AG20443 (cell line): ENCODE results near the gene SPTBN4.
"Not testable (repeated sequence)": the region's sequence is repeated elsewhere in the genome, so short reads cannot be mapped to it uniquely, and the experiment has no call there.

Experiments used
- DNase-seq: peaks from one replicate; pipeline ENCODE4 v3.0.0; 2012; ENCODE audit warnings: low spot score, mixed read lengths

Gene SPTBN4

GRCh38 chr19:40530091-40530901 lies 63.5 kb downstream of the SPTBN4 start:
- DNase-seq, result peak; percentile 52

- no peak for DNase-seq
These were observed 66.7 kb downstream of the SPTBN4 start for GRCh38 chr19:40533508-40533907.

DNA sequence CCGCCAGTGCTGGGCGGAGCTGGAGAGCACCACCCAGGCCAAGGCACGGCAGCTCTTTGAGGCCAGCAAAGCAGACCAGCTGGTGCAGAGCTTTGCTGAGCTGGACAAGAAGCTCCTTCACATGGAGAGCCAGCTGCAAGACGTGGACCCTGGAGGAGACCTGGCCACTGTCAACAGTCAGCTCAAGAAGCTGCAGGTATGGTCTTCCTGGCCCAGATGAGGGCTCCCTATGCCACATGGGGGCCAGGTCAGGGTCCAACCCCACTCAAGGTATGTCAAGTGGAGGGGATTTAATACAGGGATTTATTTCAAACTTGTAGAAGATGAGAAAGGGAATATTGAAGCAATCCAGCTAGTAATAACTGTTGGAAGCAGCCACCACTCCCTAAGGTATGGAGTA lies 67.3 kb downstream of the SPTBN4 start:
- DNase-seq, result no peak

DNA sequence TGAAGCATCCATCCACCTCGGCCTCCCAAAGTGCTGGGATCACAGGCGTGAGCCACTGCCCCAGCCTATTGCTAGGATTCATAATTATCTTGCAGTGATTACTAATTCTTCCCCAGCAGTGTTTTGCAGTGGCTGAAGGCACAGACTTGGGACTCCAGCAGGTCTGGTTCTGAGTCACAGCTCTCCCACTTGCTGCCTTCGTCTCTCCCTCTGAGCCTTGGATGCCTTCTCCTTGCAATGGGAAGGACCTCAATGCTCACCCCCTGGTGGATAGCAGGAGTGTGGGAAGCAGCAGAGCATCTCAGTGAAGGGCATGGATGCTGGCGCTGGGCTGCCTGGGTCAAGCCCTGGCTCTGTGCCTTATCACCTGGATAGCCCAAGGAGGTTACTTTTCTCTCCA lies 72.3 kb downstream of the SPTBN4 start:
- no peak for DNase-seq

DNA sequence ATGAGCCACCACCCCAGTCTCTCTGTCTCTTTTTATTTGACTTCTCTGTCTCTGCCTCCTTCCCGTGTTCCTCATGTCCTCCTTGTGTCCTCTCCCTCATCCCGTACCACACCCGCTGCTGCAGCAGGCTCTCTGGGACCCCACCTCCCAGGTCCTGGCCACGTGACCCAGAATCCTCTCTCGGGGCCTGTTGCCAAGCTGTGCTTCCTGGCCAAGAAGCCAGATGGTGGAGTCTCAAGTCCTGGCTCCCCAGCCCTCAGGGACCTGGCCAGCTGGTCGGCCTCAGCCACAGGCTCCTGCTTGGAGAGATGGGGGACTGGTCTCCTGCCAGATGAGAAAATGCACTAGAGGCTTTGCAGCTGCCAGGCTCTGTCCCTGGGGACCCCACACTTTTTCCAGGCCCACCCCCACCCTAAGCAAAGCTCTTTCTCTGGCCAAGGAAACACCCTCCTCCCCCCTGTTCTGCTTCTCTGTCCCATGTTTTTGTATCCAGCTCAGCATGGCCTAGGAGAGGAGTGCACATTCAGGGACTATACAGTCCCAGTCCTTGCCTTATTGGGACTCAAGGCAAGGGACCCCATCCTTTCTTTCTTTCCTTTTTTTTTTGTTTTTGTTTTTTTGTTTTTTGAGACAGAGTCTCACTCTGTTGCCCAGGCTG lies 75.5 kb downstream of the SPTBN4 start:
- peak; percentile 38 for DNase-seq

DNA sequence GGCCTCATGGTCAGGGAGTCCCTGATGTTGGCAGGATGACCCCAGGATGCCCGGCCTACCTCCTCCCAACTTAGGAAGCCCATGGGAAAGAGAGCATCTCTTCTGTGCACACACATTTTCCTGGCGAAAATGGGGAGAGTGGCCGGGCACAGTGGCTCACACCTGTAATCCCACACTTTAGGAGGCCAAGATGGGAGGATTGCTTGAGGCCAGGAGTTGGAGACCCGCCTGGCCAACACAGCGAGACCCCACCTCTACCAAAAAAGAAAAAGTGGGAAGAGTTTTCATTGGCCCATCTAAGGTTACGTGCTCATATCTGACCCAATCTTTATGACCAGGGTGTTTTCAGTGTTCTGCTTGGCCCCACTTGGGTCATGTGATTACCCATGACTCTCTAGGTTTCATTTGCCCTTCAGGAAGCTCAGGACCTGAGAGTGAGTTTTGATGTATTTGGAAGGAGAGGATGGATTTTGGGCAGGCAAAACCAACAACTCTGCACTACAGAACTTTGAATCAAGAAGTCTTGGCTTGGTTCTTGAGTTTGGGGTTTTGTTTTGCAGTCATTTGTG lies 76.3 kb downstream of the SPTBN4 start:
- no peak for DNase-seq

DNA sequence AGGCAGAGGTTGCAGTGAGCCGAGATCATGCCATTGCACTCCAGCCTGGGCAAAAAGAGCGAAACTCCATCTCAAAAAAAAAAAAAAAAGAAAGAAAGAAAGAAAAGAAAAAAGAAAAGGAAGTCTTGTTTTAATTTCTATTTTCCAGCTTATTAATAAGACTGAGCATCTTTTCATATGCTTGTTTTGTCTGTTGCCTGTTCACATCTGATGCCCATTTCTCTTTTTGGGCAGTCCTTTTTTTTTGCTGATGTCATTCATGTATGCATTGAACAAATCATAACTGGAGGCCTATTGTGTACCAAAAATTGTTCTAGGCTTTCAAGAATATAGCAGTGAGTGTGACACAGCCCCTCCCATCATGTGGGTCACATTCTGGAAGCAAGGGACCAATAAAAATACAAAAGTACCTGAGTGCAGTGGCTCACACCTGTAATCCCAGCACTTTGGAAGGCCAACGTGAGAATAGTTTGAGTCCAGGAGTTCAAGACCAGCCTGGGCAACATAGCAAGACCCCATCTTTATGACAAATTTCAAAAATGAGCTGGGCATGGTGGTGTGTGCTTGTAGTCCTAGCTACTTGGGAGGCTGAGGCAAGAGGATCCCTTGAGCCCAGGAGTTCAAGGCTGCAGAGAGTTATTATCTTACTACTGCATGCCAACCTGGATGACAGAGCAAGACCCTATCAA lies 79.5 kb downstream of the SPTBN4 start:
- DNase-seq, result not testable (repeated sequence)

- DNase-seq, result not testable (repeated sequence)
These were observed 80.4 kb downstream of the SPTBN4 start for GRCh38 chr19:40547190-40547589.

GRCh38 chr19:40547836-40548235 lies 81.0 kb downstream of the SPTBN4 start:
- DNase-seq, result no peak

DNA sequence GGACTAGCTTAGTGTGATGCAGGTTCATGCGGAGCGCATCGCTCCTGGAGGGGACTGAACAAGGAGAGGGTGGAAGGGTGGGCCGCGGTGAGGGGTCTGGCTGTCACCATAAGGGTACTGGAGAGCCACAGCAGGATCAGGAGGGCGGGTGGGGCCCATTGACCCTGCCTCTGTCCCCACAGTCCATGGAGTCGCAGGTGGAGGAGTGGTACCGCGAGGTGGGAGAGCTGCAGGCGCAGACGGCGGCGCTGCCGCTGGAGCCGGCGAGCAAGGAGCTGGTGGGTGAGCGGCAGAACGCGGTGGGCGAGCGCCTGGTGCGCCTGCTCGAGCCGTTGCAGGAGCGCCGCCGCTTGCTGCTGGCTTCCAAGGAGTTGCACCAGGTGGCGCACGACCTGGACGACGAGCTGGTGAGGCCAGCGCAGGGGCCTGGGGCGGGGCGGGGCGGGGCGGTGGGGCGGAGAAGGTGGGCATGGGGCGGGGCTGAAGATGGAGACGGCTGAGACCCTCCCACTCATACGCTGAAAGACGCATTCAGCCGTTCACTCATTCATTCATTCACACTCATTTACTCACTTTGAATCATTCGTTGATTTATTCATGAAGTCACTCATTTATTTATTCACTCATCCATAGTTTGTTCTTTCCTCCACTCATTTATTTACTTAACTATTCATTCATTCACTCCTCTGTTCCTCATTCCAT lies 82.4 kb downstream of the SPTBN4 start:
- peak; percentile 68 for DNase-seq

DNA sequence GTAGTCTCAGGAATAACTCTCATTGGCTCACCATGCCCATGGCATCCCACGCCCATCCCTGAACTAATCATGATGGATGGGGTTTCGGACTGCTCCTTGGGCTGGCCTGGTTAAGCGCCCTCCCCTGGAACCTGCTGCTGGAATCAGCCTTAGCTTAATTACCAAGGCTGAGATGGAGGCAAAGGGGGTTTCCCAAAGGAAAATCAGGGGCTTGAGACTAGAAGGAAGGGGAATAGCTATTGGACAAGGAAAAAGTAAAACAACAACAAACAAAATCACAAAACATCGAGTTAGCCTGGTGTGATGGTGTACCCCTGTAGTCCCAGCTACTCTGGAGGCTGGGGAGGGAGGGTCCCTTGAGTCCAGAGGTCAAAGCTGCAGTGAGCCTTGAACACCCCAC lies 84.2 kb downstream of the SPTBN4 start:
- DNase-seq, result no peak

DNA sequence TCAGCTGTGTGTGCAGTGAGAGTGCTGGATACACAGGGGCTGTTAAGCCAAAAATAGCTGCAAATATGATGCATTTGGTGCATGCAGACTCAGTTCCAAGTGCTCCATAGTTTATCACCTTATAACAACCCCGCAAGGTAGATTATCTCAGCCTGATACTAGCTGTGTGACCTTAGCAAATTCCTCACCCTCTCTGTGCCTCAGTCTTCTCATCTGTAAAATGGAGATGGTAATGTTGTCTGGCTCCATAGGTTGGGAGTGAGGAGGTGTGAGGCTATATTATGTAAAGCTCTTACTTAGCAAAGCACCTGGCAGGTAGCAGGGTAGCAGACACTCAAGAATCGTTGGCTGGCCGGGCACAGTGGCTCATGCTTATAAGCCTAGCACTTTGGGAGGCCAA lies 86.0 kb downstream of the SPTBN4 start:
- DNase-seq, result no peak

DNA sequence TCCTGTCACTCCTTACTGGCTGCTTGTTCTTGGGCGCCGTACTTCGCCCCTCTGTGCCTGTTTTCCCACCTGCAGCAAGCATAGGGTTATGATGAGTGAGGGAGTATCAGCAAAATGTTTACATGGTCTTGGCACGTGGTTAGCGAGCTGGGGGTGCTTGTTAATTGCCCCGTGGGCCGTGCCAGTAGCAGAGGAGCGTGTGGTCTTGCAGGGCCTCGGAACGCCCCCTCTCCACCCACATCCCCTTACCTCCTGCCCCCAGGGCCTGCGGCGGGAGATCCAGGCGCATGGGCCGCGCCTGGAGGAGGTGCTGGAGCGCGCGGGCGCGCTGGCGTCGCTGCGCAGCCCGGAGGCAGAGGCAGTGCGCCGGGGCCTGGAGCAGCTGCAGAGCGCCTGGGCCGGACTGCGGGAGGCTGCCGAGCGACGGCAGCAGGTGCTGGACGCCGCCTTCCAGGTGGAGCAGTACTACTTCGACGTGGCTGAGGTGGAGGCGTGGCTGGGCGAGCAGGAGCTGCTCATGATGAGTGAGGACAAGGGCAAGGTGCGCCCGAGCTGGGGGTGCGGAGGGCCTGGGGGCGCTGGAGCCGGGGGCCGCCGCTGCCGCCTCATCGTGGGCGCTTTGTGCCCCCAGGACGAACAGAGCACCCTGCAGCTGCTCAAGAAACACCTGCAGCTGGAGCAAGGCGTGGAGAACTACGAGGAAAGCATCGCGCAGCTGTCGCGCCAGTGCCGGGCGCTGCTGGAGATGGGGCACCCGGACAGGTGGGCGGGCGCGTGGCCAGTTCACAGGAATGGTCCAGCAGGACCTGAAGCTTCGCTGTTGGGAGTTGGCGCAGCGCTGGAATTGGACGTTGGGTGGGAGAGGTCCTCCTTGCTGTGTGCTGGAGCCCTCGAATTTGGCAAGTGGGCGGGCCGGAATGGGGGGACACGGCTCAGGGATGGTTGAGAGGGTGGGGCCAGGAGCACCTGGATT lies 87.4 kb downstream of the SPTBN4 start:
- no peak for DNase-seq

DNA sequence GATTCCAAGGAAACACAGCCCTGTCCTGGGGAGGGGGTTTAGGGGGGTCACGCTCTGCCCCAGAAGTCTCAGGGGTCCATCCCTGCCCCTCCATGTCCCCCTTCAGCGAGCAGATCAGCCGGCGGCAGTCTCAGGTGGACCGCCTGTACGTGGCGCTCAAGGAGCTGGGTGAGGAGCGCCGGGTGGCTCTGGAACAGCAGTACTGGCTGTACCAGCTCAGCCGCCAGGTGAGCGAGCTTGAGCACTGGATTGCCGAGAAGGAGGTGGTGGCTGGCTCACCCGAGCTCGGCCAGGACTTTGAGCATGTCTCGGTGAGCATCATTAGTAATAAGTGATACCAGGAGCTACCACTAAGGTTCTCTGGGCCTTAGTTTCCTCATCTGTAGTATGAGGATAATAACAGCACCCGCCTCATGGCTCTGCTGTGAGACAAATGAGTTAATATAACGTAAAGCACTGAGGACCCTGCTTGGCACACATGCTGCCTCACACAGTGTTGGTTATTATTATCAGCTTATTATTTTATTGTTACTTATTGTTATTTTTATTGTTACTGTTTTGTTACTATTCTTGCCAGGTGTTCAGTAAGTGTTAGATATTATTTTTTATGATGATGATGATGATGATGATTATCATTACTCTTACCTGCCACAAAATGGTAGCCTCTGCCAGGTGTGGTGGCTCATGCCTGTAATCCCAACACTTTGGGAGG lies 89.3 kb downstream of the SPTBN4 start:
- DNase-seq, result no peak

DNA sequence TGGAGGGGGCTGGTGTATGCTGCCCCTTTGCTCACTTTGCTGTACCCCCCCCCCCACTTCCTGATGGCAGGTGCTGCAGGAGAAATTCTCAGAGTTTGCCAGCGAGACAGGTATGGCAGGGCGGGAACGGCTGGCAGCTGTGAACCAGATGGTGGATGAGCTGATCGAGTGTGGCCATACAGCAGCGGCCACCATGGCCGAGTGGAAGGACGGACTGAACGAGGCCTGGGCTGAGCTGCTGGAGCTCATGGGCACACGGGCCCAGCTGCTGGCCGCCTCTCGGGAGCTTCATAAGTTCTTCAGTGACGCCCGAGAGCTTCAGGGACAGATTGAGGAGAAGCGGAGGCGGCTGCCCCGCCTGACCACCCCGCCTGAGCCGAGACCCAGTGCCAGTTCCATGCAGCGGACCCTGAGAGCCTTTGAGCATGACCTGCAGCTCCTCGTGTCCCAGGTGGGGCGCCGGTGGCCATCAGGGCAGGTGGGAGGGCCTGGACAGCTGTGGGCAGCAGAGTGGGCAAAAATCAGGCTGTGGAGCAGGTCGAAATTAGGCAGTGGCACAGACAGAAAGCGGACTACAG lies 90.2 kb downstream of the SPTBN4 start:
- DNase-seq, result no peak

DNA sequence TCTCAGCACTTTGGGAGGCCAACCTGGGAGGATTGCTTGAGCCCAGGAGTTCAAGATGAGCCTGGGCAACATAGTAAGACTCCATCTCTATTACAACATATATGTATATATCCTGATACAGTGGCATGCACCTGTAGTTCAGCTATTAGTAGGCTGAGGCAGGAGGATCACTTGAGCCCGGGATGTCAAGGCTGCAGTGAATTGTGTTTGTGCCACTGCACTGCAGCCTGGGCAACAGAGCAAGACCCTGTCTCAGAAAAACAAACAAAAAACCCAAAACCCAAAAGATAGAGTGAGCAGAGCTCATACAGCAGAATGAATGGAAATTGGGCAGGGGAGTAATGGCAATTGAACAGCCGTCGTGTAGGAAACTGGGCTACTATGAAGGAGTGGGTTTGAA lies 92.6 kb downstream of the SPTBN4 start:
- no peak for DNase-seq

DNA sequence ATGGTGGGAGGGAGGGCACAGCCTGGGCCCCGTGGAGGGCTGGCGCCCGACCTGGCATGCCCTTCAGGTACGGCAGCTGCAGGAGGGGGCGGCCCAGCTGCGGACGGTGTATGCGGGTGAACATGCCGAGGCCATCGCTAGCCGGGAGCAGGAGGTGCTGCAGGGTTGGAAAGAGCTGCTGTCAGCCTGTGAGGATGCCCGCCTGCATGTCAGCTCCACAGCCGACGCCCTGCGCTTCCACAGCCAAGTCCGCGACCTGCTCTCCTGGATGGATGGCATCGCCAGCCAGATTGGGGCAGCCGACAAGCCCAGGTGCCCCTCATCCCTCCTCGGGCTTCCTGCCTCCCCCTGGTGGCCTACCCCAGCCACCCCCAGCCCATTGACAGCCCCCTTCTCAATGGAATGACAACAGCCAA lies 93.3 kb downstream of the SPTBN4 start:
- no peak for DNase-seq

DNA sequence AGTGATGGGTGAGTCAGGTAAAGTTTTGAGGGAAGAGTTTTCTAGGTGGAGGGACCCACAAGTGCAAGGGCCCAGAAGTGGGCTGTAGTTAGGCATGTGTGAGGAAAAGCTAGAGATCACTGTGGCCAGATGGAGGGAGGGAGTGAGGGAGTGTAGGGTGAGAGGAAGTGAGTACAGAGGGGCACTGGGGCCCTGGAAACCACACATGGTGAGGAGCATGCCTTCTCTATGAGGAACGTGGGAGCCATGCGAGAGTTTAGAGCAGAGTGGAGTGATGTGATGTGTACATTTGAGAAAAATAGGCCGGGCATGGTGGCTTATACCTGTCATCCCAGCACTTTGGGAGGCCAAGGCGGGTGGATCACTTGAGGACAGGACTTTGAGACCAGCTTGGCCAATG lies 95.1 kb downstream of the SPTBN4 start:
- no peak for DNase-seq

- not testable (repeated sequence) for DNase-seq
These were observed 97.7 kb downstream of the SPTBN4 start for GRCh38 chr19:40564535-40564934.

DNA sequence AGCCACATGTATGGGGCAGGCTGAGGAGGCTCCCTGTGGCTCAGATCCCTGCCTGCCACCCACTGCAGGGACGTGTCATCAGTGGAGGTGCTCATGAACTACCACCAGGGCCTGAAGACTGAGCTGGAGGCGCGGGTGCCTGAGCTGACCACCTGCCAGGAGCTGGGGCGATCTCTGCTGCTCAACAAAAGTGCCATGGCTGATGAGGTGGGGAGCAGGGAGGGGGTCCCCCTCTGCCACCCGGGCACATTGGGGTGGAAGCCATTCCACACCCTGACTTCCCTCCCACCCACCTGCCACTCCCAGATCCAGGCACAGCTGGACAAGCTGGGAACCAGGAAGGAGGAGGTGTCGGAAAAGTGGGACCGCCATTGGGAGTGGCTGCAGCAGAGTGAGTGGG lies 98.6 kb downstream of the SPTBN4 start:
- no peak for DNase-seq
